Left kidney (tissue), 2 donors: ENCODE results near the gene OSGEPL1. TPM values are rescaled to one million over a fixed set of nuclear protein-coding genes. Genes with fewer than 3 reads are reported as not detected.
"Not testable (repeated sequence)": the region's sequence is repeated elsewhere in the genome, so short reads cannot be mapped to it uniquely, and the experiment has no call there.

Experiments
- DNase-seq: peaks from one replicate; pipeline ENCODE4 v3.0.0-alpha.2; 2013
- polyA plus RNA-seq: library from polyadenylated mRNA; unstranded; fragments of 120-200 nt; gene quantifications from one replicate; pipeline ENCODE4 v1.2.1, GENCODE V29; 2013; ENCODE audit not compliant: insufficient read length

The OSGEPL1 gene
- polyA plus RNA-seq, 1 donor: 28.5 TPM

- DNase-seq: peak; percentile 24
These were observed 11.4 kb downstream of the OSGEPL1 start for GRCh38 chr2:189751080-189751658.

- no peak for DNase-seq
These were observed 33.2 kb downstream of the OSGEPL1 start for GRCh38 chr2:189729430-189729829.

GRCh38 chr2:189726849-189727248 is 35.7 kb downstream of the OSGEPL1 start:
- DNase-seq: no peak

- no peak for DNase-seq
These were observed 36.3 kb downstream of the OSGEPL1 start for GRCh38 chr2:189726271-189726670.

- DNase-seq: no peak
These were observed 39.4 kb downstream of the OSGEPL1 start for GRCh38 chr2:189723192-189723591.

- no peak for DNase-seq
These were observed 43.0 kb downstream of the OSGEPL1 start for GRCh38 chr2:189719571-189719970.

- DNase-seq: not testable (repeated sequence)
These were observed 45.0 kb downstream of the OSGEPL1 start for GRCh38 chr2:189717593-189717992.

GRCh38 chr2:189709501-189710221 is 52.9 kb downstream of the OSGEPL1 start:
- DNase-seq: no peak

GRCh38 chr2:189702071-189702470 is 60.5 kb downstream of the OSGEPL1 start:
- DNase-seq: no peak

GRCh38 chr2:189700681-189701080 is 61.9 kb downstream of the OSGEPL1 start:
- DNase-seq: no peak

- peak; percentile 41 for DNase-seq
These were observed 64.3 kb downstream of the OSGEPL1 start for GRCh38 chr2:189698020-189698887.

Other genes with a start within 250 kb of the OSGEPL1 start
- gene SLC40A1, start 182.0 kb downstream of the OSGEPL1 start, polyA plus RNA-seq: 121 TPM
- 67.0 TPM for gene ASNSD1, start 101.3 kb downstream of the OSGEPL1 start, polyA plus RNA-seq
- gene ANKAR, start 88.1 kb downstream of the OSGEPL1 start, polyA plus RNA-seq: 17.1 TPM
- gene ORMDL1, start 21.5 kb upstream of the OSGEPL1 start, polyA plus RNA-seq: 123 TPM
- gene PMS1, start 21.7 kb upstream of the OSGEPL1 start, polyA plus RNA-seq: 51.5 TPM